HepG2 (cell line): ENCODE data around the gene PGK1. TPM values are rescaled to one million over a fixed set of nuclear protein-coding genes. Genes with fewer than 3 reads are reported as not detected.

Experiments
- ATAC-seq: fragments of 200-7000 bp; cut with Tn5 transposase; 3 replicates; pipeline ENCODE4 v1.9.1; 2020; ENCODE audit warnings: mild to moderate bottlenecking, moderate library complexity
- BruUV-seq: library from RNA; stranded (reverse); fragments of 400-500 nt; replicated peaks from 2 replicates; lab custom pipeline; 2021; lab: Mats Ljungman, UMichigan
- CTCF ChIA-PET: fragments of 300-600 bp; formaldehyde crosslinking; extraction: SDS; loops from one replicate; lab custom pipeline; 2021; ENCODE audit warnings: low total read pairs, inconsistent platforms, low intra/inter-chr PET ratio; lab: Yijun Ruan, JAX
- POLR2A ChIA-PET: fragments of 350-600 bp; sonication (Branson Sonifier 250); formaldehyde crosslinking; loops from one replicate; lab custom pipeline; 2020; ENCODE audit warnings: antibody characterized with exemption, inconsistent platforms; lab: Yijun Ruan, JAX
- DNase-seq: peaks from one replicate; pipeline ENCODE4 v3.0.0-alpha.2; 2015; ENCODE audit warnings: low spot score
- FAIRE-seq: peaks from 3 replicates; lab custom pipeline; 2011; peaks lifted over from hg19 to GRCh38; lab: Jason Lieb, UNC
- H2AFZ ChIP-seq: one replicate; pipeline ENCODE4 v1.6.1; 2011; ENCODE audit warnings: low read length, inconsistent platforms
- H3K27ac ChIP-seq: fragments of 300-600 bp; 3 replicates; pipeline ENCODE4 v1.8.0; 2011; ENCODE audit warnings: mixed run types, mild to moderate bottlenecking, mixed read lengths, low read length, inconsistent platforms; ENCODE audit not compliant: insufficient read depth; ENCODE audit errors: extremely low read length
- H3K27me3 ChIP-seq, 2 experiments: fragments of 200-600 bp in 1 of 2; 2 replicates in 1 of 2; 3 replicates in 1 of 2; pipeline versions ENCODE4 v1.6.0 to v1.8.0; 2011; ENCODE audit warnings: low read length in 2 of 2, mild to moderate bottlenecking in 2 of 2, moderate library complexity in 2 of 2, inconsistent platforms in 1 of 2; ENCODE audit not compliant: insufficient read depth in 2 of 2, control insufficient read depth in 1 of 2
- H3K36me3 ChIP-seq, 2 experiments: fragments of 200-600 bp in 1 of 2; replicated peaks in 1 of 2; 2 replicates in 1 of 2; 3 replicates in 1 of 2; pipeline versions ENCODE4 v1.5.1 to v1.8.0; 2011; ENCODE audit warnings: low read length in 2 of 2, inconsistent platforms in 1 of 2; ENCODE audit not compliant: insufficient read depth in 2 of 2, control insufficient read depth in 1 of 2
- H3K4me1 ChIP-seq: 2 replicates; pipeline ENCODE4 v1.5.1; 2012; ENCODE audit warnings: low read length, inconsistent platforms; ENCODE audit not compliant: insufficient read depth
- H3K4me2 ChIP-seq: 2 replicates; pipeline ENCODE4 v1.6.0; 2011; ENCODE audit warnings: low read depth, low read length, inconsistent platforms
- H3K4me3 ChIP-seq, 3 experiments: fragments of 200-600 bp in 1 of 3; sonication (generic), shearing (Covaris generic) in 1 of 3; replicated peaks in 1 of 3; 2 replicates each; pipeline ENCODE4 v1.5.1; 2011 to 2016; ENCODE audit warnings: low read length in 3 of 3, inconsistent platforms in 2 of 3, low read depth in 2 of 3, mild to moderate bottlenecking in 2 of 3, control low read depth in 1 of 3, mixed read lengths in 1 of 3; ENCODE audit not compliant: insufficient read depth in 1 of 3
- H3K79me2 ChIP-seq: one replicate; pipeline ENCODE4 v1.6.1; 2011; ENCODE audit warnings: low read length, inconsistent platforms; ENCODE audit not compliant: insufficient read depth
- H3K9ac ChIP-seq: 2 replicates; pipeline ENCODE4 v1.6.0; 2011; ENCODE audit warnings: mild to moderate bottlenecking, low read depth, low read length, inconsistent platforms; ENCODE audit not compliant: insufficient read depth
- H3K9me3 ChIP-seq: 2 replicates; pipeline ENCODE4 v1.5.1; 2012; ENCODE audit warnings: mild to moderate bottlenecking, low read length
- H4K20me1 ChIP-seq: 2 replicates; pipeline ENCODE4 v1.6.0; 2011; ENCODE audit warnings: inconsistent platforms, mild to moderate bottlenecking, low read length, moderate library complexity; ENCODE audit not compliant: insufficient read depth
- CBX2 ChIP-seq, 2 experiments: fragments of 200-600 bp in 1 of 2; sonication (generic); formaldehyde crosslinking in 1 of 2; IDR thresholded peaks; 2 replicates each; pipeline versions ENCODE4 v1.7.0 to v1.8.1; 2018 to 2022; ENCODE audit warnings: low read depth in 2 of 2, low read length in 1 of 2, mild to moderate bottlenecking in 1 of 2, missing genetic modification reagents in 1 of 2
- HNRNPH1 ChIP-seq: fragments of 200-400 bp; formaldehyde crosslinking; optimal IDR thresholded peaks from 2 replicates; pipeline ENCODE3; 2017; ENCODE audit warnings: mild to moderate bottlenecking, low read depth, low read length
- LCORL ChIP-seq, 2 experiments: fragments of 450-650 bp in 1 of 2; sonication (generic) in 1 of 2; formaldehyde crosslinking in 1 of 2; IDR thresholded peaks; 2 replicates each; pipeline versions ENCODE4 v1.5.0 to v1.6.1; 2017 to 2020; ENCODE audit warnings: antibody characterized with exemption in 1 of 2, missing genetic modification reagents in 1 of 2
- MBNL3 ChIP-seq: fragments of 250-450 bp; sonication (Bioruptor Pico); conservative IDR thresholded peaks from 2 replicates; pipeline ENCODE4 v1.8.0; 2022; ENCODE audit warnings: mild to moderate bottlenecking, inconsistent platforms
- MTA1 ChIP-seq: sonication (generic); formaldehyde crosslinking; IDR thresholded peaks from 2 replicates; pipeline ENCODE4 v1.4.0; 2020; ENCODE audit warnings: missing genetic modification reagents, mild to moderate bottlenecking, borderline replicate concordance
- REST ChIP-seq, 2 experiments: IDR thresholded peaks; 2 replicates each; pipeline ENCODE4 v1.6.1; 2011 to 2012; ENCODE audit warnings: low read length in 2 of 2, borderline replicate concordance in 1 of 2, low read depth in 1 of 2, mild to moderate bottlenecking in 1 of 2, moderate library complexity in 1 of 2
- ZFP91 ChIP-seq: sonication (generic); formaldehyde crosslinking; IDR thresholded peaks from 2 replicates; pipeline ENCODE4 v1.9.0; 2022; ENCODE audit warnings: missing genetic modification reagents, mild to moderate bottlenecking, borderline replicate concordance
- ZNF83 ChIP-seq: sonication (generic); formaldehyde crosslinking; IDR thresholded peaks from 2 replicates; pipeline ENCODE4 v1.4.0; 2020; ENCODE audit warnings: missing genetic modification reagents, mild to moderate bottlenecking, borderline replicate concordance
- ZNF841 ChIP-seq: sonication (generic); formaldehyde crosslinking; IDR thresholded peaks from 2 replicates; pipeline ENCODE4 v1.8.1; 2023; ENCODE audit warnings: missing genetic modification reagents, borderline replicate concordance
- in situ Hi-C: cut with HindIII; loops from 2 replicates; pipeline ENCODE4 v1.10.0; 2017; ENCODE audit warnings: low pct_unique_long_range_greater_than_20kb; ENCODE audit not compliant: extremely low pct_ligation_motif_present
- intact Hi-C: fragments of 100-400 bp; cut with micrococcal nuclease; formaldehyde crosslinking; loops from one replicate; pipeline ENCODE4 v1.10.0; 2022; ENCODE audit not compliant: unreplicated experiment
- polyA plus RNA-seq, 8 experiments: library from polyadenylated mRNA; depleted of rRNA in 3 of 8; stranded (reverse) in 7 of 8; unstranded in 1 of 8; fragments of >200 nt; fragmentation: Illumina TruSeq in 4 of 8; extraction: Trizol in 4 of 8; gene quantifications; 2 replicates each; pipeline versions ENCODE4 v1.2.1 to v1.2.3, GENCODE V29; 2011 to 2016; ENCODE audit warnings: low read depth in 4 of 8, missing spikeins in 1 of 8, mixed read lengths in 1 of 8; ENCODE audit not compliant: insufficient read depth in 1 of 8
- total RNA-seq, 5 experiments: library from RNA; depleted of rRNA; stranded (reverse); fragments of >200 nt; fragmentation: Illumina TruSeq; extraction: Trizol; gene quantifications; 2 replicates each; pipeline ENCODE4 v1.2.3, GENCODE V29; 2016; ENCODE audit warnings: low read depth in 1 of 5
- TF ChIP-seq, protein P1 (sequence below): sonication (generic); formaldehyde crosslinking; IDR thresholded peaks from 2 replicates; pipeline ENCODE4 v1.4.0; 2020; ENCODE audit warnings: missing genetic modification reagents, mild to moderate bottlenecking, borderline replicate concordance
- TF ChIP-seq, protein P2 (sequence below): sonication (generic); formaldehyde crosslinking; IDR thresholded peaks from 2 replicates; pipeline ENCODE4 v1.4.0; 2020; ENCODE audit warnings: mild to moderate bottlenecking, missing genetic modification reagents

The PGK1 gene
- total and polyA plus RNA-seq, 2 of the 13 experiments (the other 11 are each of a cell fraction or from before 2014, with no cell fraction given), result 325 to 1,274 TPM

DNA sequence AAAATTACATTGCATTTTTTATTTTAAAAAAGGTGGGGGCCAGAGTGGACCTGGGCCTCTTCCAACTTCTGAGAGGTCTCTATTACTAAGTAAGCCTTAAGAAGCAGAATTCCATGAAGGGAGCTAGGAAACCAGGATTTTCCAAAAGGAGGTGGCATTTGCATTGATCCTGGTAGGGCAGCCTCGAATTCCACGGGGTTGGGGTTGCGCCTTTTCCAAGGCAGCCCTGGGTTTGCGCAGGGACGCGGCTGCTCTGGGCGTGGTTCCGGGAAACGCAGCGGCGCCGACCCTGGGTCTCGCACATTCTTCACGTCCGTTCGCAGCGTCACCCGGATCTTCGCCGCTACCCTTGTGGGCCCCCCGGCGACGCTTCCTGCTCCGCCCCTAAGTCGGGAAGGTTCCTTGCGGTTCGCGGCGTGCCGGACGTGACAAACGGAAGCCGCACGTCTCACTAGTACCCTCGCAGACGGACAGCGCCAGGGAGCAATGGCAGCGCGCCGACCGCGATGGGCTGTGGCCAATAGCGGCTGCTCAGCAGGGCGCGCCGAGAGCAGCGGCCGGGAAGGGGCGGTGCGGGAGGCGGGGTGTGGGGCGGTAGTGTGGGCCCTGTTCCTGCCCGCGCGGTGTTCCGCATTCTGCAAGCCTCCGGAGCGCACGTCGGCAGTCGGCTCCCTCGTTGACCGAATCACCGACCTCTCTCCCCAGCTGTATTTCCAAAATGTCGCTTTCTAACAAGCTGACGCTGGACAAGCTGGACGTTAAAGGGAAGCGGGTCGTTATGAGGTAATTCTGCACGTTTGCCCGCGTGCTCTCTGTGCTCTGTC, at the start of gene PGK1 (continued):
- no peak for TF ChIP-seq ZNF841 (CRISPR knock-in tag)
- no peak for TF ChIP-seq LCORL (IDR thresholded peaks at IDR 0.05)
- TF ChIP-seq LCORL (CRISPR knock-in tag; IDR thresholded peaks at IDR 0.05), result 0 out of 2 replicates have a peak, but pooled peaks have one; percentile 22
- no peak for TF ChIP-seq HNRNPH1
- TF ChIP-seq MTA1 (CRISPR knock-in tag), result peak; percentile 77; the same call in 1 of the 2 replicates

GRCh38 chrX:78063687-78064086, 40.4 kb upstream of the PGK1 start:
- no peak overlapping the region for H3K4me3 ChIP-seq
- no peak overlapping the region for H3K4me2 ChIP-seq
- H2AFZ ChIP-seq, result no peak overlapping the region
- H3K79me2 ChIP-seq, result no peaks in the 10 kb centered on the region
- POLR2A ChIA-PET, result no interaction called here
- peaks cover 3% of the 10 kb centered on the region; the same call in 1 of the 2 replicates for H3K9me3 ChIP-seq
- H3K36me3 ChIP-seq, result no peaks in the 10 kb centered on the region
- no peak for ATAC-seq
- CTCF ChIA-PET, result no interaction called here
- no peaks in the 10 kb centered on the region for H4K20me1 ChIP-seq
- intact Hi-C loops, result no loop called here
- 0 out of 2 replicates have a peak, but pooled peaks cover 8% of the 10 kb centered on the region for H3K4me1 ChIP-seq
- no peaks in the 10 kb centered on the region for H3K27me3 ChIP-seq
- no peak overlapping the region for H3K27ac ChIP-seq
- FAIRE-seq, result no peak
- H3K9ac ChIP-seq, result no peak overlapping the region
- in situ Hi-C loops, result no loop called here
- no peak for DNase-seq
- BruUV-seq, result no TSS peak
- TF ChIP-seq ZFP91 (CRISPR knock-in tag) (no peak), CBX2 (IDR thresholded peaks at IDR 0.05; ENCODE audit: low read depth, low read length) (no peak), CBX2 (CRISPR knock-in tag; IDR thresholded peaks at IDR 0.05; ENCODE audit: low read depth) (no peak), MBNL3 (no peak), REST (IDR thresholded peaks at IDR 0.05; ENCODE audit: borderline replicate concordance in 1 of 2, low read depth in 1 of 2, low read length in 2 of 2) (no peak), ZNF83 (CRISPR knock-in tag) (no peak)
- TF ChIP-seq, protein P1, sequence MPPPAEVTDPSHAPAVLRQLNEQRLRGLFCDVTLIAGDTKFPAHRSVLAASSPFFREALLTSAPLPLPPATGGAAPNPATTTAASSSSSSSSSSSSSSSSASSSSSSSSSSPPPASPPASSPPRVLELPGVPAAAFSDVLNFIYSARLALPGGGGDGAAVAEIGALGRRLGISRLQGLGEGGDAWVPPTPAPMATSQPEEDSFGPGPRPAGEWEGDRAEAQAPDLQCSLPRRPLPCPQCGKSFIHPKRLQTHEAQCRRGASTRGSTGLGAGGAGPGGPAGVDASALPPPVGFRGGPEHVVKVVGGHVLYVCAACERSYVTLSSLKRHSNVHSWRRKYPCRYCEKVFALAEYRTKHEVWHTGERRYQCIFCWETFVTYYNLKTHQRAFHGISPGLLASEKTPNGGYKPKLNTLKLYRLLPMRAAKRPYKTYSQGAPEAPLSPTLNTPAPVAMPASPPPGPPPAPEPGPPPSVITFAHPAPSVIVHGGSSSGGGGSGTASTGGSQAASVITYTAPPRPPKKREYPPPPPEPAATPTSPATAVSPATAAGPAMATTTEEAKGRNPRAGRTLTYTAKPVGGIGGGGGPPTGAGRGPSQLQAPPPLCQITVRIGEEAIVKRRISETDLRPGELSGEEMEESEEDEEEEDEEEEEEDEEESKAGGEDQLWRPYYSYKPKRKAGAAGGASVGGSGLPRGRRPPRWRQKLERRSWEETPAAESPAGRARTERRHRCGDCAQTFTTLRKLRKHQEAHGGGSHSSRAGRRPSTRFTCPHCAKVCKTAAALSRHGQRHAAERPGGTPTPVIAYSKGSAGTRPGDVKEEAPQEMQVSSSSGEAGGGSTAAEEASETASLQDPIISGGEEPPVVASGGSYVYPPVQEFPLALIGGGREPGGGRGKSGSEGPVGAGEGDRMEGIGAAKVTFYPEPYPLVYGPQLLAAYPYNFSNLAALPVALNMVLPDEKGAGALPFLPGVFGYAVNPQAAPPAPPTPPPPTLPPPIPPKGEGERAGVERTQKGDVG (CRISPR knock-in tag), result no peak
- TF ChIP-seq, protein P2, sequence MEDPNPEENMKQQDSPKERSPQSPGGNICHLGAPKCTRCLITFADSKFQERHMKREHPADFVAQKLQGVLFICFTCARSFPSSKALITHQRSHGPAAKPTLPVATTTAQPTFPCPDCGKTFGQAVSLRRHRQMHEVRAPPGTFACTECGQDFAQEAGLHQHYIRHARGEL (CRISPR knock-in tag), result no peak
